Colonic mucosa (tissue), 4 donors: ENCODE measurements around the gene PIKFYVE. TPM values are rescaled to one million over a fixed set of nuclear protein-coding genes. Genes with fewer than 3 reads are reported as not detected.
"Not testable (repeated sequence)": the region's sequence is repeated elsewhere in the genome, so short reads cannot be mapped to it uniquely, and the experiment has no call there.

Experiments
- DNase-seq: peaks from one replicate; pipeline ENCODE4 v3.0.0-alpha.2; 2020
- H3K27ac ChIP-seq: fragments of 200-600 bp; one replicate; pipeline ENCODE4 v1.8.0; 2021
- H3K27me3 ChIP-seq: fragments of 200-600 bp; one replicate; pipeline ENCODE4 v1.8.0; 2021
- H3K36me3 ChIP-seq: fragments of 200-600 bp; one replicate; pipeline ENCODE4 v1.8.0; 2021
- H3K4me1 ChIP-seq: fragments of 200-600 bp; one replicate; pipeline ENCODE4 v1.8.0; 2021; ENCODE audit warnings: mild to moderate bottlenecking
- H3K4me3 ChIP-seq: fragments of 200-600 bp; one replicate; pipeline ENCODE4 v1.8.0; 2021
- H3K9ac ChIP-seq, 2 donors: one replicate each; pipeline ENCODE4 v1.7.0; 2013; ENCODE audit warnings: control low read depth in 2 of 2, low read depth in 2 of 2, low read length in 2 of 2
- H3K9me3 ChIP-seq: fragments of 200-600 bp; one replicate; pipeline ENCODE4 v1.8.0; 2021
- CTCF ChIP-seq: fragments of 200-600 bp; IDR thresholded peaks from one replicate; pipeline ENCODE4 v1.8.0; 2022; ENCODE audit warnings: antibody characterized with exemption, mild to moderate bottlenecking
- intact Hi-C: fragments of 100-400 bp; cut with DNase I; formaldehyde crosslinking; loops from one replicate; pipeline ENCODE4 v1.14.1; 2022
- total RNA-seq, 2 donors: library from RNA; stranded (reverse); fragmentation: NEBNext Ultra II Directional in 1 of 2; extraction: Animal tissue kit (Norgen Biotek cat#: 25700) in 1 of 2; gene quantifications; one replicate each; pipeline ENCODE4 v1.2.1, GENCODE V29; 2021
- donor health status: healthy.
- donor health status: DM: no; HTN: no; CAD: no.
- donor health status: DM: no; HTN: no; CAD: no.

The PIKFYVE gene
- total RNA-seq, 2 donors from 2014 or later, result 14.6 to 18.2 TPM

- no peak overlapping the region for H3K4me3 ChIP-seq
- no peaks in the 10 kb centered on the region for H3K9me3 ChIP-seq
- H3K27ac ChIP-seq, result no peak overlapping the region
- H3K4me1 ChIP-seq, result no peaks in the 10 kb centered on the region
- intact Hi-C loops, result no loop called here
- no peaks in the 10 kb centered on the region for H3K27me3 ChIP-seq
- H3K9ac ChIP-seq, result no peak overlapping the region
- H3K36me3 ChIP-seq, result no peaks in the 10 kb centered on the region
- no peak for TF ChIP-seq CTCF
- no peak for DNase-seq
These were observed 123.9 kb downstream of the PIKFYVE start for GRCh38 chr2:208389940-208390339.

- H3K27ac ChIP-seq, result no peak overlapping the region
- H3K9ac ChIP-seq, result no peak overlapping the region
- TF ChIP-seq CTCF, result no peak
- DNase-seq, result no peak
- intact Hi-C loops, result no loop called here
- no peaks in the 10 kb centered on the region for H3K4me1 ChIP-seq
- H3K36me3 ChIP-seq, result no peaks in the 10 kb centered on the region
- H3K27me3 ChIP-seq, result no peaks in the 10 kb centered on the region
- H3K9me3 ChIP-seq, result no peaks in the 10 kb centered on the region
- no peak overlapping the region for H3K4me3 ChIP-seq
These were observed 126.2 kb downstream of the PIKFYVE start for GRCh38 chr2:208392300-208392699.

- DNase-seq, H3K4me3 ChIP-seq, H3K4me1 ChIP-seq, H3K9me3 ChIP-seq, intact Hi-C loops, H3K27me3 ChIP-seq, H3K9ac ChIP-seq, H3K27ac ChIP-seq, H3K36me3 ChIP-seq: not testable (repeated sequence)
These were observed 130.7 kb downstream of the PIKFYVE start for GRCh38 chr2:208396796-208397195.

- no peak for TF ChIP-seq CTCF
- no peak overlapping the region for H3K4me3 ChIP-seq
- H3K27me3 ChIP-seq, result peaks cover 6% of the 10 kb centered on the region
- intact Hi-C loops, result no loop called here
- H3K9ac ChIP-seq, result no peak overlapping the region
- H3K4me1 ChIP-seq, result no peaks in the 10 kb centered on the region
- DNase-seq, result no peak
- no peak overlapping the region for H3K27ac ChIP-seq
- no peaks in the 10 kb centered on the region for H3K36me3 ChIP-seq
- H3K9me3 ChIP-seq, result no peaks in the 10 kb centered on the region
These were observed 133.1 kb downstream of the PIKFYVE start for GRCh38 chr2:208399201-208399600.

- H3K9me3 ChIP-seq, result no peaks in the 10 kb centered on the region
- no peak within 1 kb of the TSS for H3K4me3 ChIP-seq
- no peak within 1 kb of the TSS for H3K27ac ChIP-seq
- H3K9ac ChIP-seq, result no peak within 1 kb of the TSS
- H3K27me3 ChIP-seq, result peaks cover 26% of the 10 kb centered on the region
- no peaks in the 10 kb centered on the region for H3K36me3 ChIP-seq
- no peak for TF ChIP-seq CTCF
- no peaks in the 10 kb centered on the region for H3K4me1 ChIP-seq
- DNase-seq, result no peak
- intact Hi-C loops, result no loop called here
These were observed 140.7 kb downstream of the PIKFYVE start, which contains the start of gene PTH2R for GRCh38 chr2:208406474-208407451. TSS of gene PTH2R (plus strand) at chr2:208406792. CDS start at chr2:208407044, 252 bp downstream.

GRCh38 chr2:208407667-208408066 is 141.6 kb downstream of the PIKFYVE start:
- Histone ChIP-seq H3K4me3 (no peak overlapping the region), H3K4me1 (no peaks in the 10 kb centered on the region), H3K36me3 (no peaks in the 10 kb centered on the region), H3K9ac (no peak overlapping the region), H3K27me3 (peaks cover 26% of the 10 kb centered on the region), H3K9me3 (no peaks in the 10 kb centered on the region), H3K27ac (no peak overlapping the region)
- intact Hi-C loops, result no loop called here
- DNase-seq, result no peak
- TF ChIP-seq CTCF, result no peak
